ENCODE results near the gene S100A9. TPM values are rescaled to one million over a fixed set of nuclear protein-coding genes. Genes with fewer than 3 reads are reported as not detected.

S100A9 gene
- total RNA-seq, 1 experiment from 2014 or later, result 0.59 TPM

DNA sequence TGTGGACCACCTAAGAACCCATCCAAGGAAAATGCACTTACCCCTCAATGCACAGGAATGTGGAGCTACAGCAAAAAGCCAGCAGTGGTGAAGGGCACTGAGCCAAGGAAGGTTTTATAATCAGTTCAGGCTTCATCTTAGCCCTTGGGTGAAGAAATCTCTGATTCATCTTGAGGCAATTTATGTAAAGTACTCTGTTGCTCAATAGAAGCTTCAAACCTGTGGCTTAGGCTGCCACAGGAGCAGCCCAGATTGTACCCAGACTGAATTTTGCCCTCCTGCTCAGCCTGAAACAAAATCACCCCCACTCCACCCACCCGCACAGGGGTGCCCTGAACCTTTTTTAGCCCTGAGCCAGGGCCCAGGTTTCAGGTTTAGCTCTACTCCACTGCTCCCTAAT is 17.9 kb downstream of the S100A9 start, which contains the start of gene S100A12 (continued):
- TF ChIP-seq, protein P1, sequence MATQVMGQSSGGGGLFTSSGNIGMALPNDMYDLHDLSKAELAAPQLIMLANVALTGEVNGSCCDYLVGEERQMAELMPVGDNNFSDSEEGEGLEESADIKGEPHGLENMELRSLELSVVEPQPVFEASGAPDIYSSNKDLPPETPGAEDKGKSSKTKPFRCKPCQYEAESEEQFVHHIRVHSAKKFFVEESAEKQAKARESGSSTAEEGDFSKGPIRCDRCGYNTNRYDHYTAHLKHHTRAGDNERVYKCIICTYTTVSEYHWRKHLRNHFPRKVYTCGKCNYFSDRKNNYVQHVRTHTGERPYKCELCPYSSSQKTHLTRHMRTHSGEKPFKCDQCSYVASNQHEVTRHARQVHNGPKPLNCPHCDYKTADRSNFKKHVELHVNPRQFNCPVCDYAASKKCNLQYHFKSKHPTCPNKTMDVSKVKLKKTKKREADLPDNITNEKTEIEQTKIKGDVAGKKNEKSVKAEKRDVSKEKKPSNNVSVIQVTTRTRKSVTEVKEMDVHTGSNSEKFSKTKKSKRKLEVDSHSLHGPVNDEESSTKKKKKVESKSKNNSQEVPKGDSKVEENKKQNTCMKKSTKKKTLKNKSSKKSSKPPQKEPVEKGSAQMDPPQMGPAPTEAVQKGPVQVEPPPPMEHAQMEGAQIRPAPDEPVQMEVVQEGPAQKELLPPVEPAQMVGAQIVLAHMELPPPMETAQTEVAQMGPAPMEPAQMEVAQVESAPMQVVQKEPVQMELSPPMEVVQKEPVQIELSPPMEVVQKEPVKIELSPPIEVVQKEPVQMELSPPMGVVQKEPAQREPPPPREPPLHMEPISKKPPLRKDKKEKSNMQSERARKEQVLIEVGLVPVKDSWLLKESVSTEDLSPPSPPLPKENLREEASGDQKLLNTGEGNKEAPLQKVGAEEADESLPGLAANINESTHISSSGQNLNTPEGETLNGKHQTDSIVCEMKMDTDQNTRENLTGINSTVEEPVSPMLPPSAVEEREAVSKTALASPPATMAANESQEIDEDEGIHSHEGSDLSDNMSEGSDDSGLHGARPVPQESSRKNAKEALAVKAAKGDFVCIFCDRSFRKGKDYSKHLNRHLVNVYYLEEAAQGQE (IDR thresholded peaks at IDR 0.05; ENCODE audit: low read depth), result no peak
- no peak for TF ChIP-seq ELF1 (IDR thresholded peaks at IDR 0.05; ENCODE audit: borderline replicate concordance, low read depth)

DNA sequence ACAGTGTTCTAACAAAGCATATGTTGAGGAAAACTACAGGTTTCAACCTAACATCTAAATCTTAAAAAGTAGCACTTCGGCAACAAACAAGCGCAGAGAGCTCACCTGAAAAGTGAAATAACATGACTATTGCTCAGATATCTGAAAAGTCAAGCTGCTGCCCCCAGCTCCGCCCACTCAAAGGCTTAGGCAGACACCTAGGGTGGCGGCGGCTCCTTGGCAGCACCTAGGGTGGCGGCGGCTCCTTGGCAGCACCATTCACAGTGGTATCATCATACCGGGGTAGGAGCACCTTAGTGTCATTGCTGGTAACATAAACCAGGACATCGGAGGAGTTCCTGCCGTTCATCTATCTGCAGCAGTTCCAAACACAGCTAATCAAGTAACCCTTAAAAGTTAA is 21.9 kb downstream of the S100A9 start:
- no peaks in the 10 kb centered on the region for H3K4me1 ChIP-seq (ENCODE audit: control insufficient read depth in 1 of 2, insufficient read depth in 2 of 2, low read length in 2 of 2)
- H3K79me2 ChIP-seq (ENCODE audit: insufficient read depth, low read length), result no peaks in the 10 kb centered on the region
- H3K27ac ChIP-seq (ENCODE audit: low read depth, low read length), result no peak overlapping the region
- H3K27me3 ChIP-seq (ENCODE audit: insufficient read depth, low read length), result peaks cover 54% of the 10 kb centered on the region
- no peaks in the 10 kb centered on the region for H3K9me3 ChIP-seq (ENCODE audit: control insufficient read depth in 1 of 2, insufficient read depth in 1 of 2, low read depth in 1 of 2, low read length in 2 of 2)
- no peak overlapping the region for H3K4me3 ChIP-seq (replicated peaks in 1 of 2; ENCODE audit: low read depth in 1 of 2, low read length in 2 of 2)
- TF ChIP-seq EZH2 (IDR thresholded peaks at IDR 0.05), result no peak
- DNase-seq (ENCODE audit: low read depth, low spot score) (no peak), ATAC-seq (no peak)
- RAD21 ChIA-PET (ENCODE audit: low non-redundant PET in 1 of 2, low total read pairs in 2 of 2, uncharacterized antibody in 2 of 2, unreplicated experiment in 2 of 2), result no interaction called here
- no TSS peak for BruUV-seq (replicated peaks)
- H3K4me2 ChIP-seq (ENCODE audit: low read length), result no peak overlapping the region
- H3K36me3 ChIP-seq (ENCODE audit: control insufficient read depth in 1 of 2, insufficient read depth in 2 of 2, low read length in 2 of 2), result no peaks in the 10 kb centered on the region
- no peaks in the 10 kb centered on the region for H3K9me2 ChIP-seq (ENCODE audit: insufficient read depth)
- H4K20me1 ChIP-seq (ENCODE audit: insufficient read depth), result no peaks in the 10 kb centered on the region
- intact Hi-C loops (cut with micrococcal nuclease), result no loop called here
- H3K9ac ChIP-seq (ENCODE audit: low read length), result no peak overlapping the region
- H2AFZ ChIP-seq (ENCODE audit: low read depth, low read length, poor library complexity, severe bottlenecking), result no peak overlapping the region
- CTCF ChIA-PET, result no interaction called here
- POLR2A ChIA-PET, result no interaction called here

DNA sequence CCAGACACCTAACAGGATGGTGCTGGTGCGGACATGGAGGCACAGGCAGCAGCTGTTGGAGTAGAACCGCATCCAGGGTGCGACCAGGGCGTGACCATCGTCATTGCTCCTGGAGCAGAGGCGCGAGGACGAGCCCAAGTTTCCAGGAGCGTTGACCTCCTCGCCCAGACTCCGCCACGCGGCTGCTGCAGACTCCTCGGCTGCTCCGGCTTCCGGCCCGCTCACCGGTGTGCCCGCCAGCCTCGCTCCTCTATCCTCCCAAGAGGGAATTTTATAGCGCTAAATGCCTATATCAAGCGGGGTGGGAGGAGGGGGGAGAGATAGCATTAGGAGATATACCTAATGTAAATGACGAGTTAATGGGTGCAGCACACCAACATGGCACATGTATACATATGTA is 23.1 kb downstream of the S100A9 start:
- Histone ChIP-seq H3K4me2 (ENCODE audit: low read length) (no peak overlapping the region), H3K9me2 (ENCODE audit: insufficient read depth) (no peaks in the 10 kb centered on the region), H3K9ac (ENCODE audit: low read length) (no peak overlapping the region), H3K4me1 (ENCODE audit: control insufficient read depth in 1 of 2, insufficient read depth in 2 of 2, low read length in 2 of 2) (no peaks in the 10 kb centered on the region), H3K36me3 (ENCODE audit: control insufficient read depth in 1 of 2, insufficient read depth in 2 of 2, low read length in 2 of 2) (no peaks in the 10 kb centered on the region), H3K27ac (ENCODE audit: low read depth, low read length) (no peak overlapping the region), H2AFZ (ENCODE audit: low read depth, low read length, poor library complexity, severe bottlenecking) (no peak overlapping the region), H3K9me3 (ENCODE audit: control insufficient read depth in 1 of 2, insufficient read depth in 1 of 2, low read depth in 1 of 2, low read length in 2 of 2) (no peaks in the 10 kb centered on the region), H4K20me1 (ENCODE audit: insufficient read depth) (no peaks in the 10 kb centered on the region), H3K27me3 (ENCODE audit: insufficient read depth, low read length) (peaks cover 65% of the 10 kb centered on the region), H3K79me2 (ENCODE audit: insufficient read depth, low read length) (no peaks in the 10 kb centered on the region), H3K4me3 (replicated peaks in 1 of 2; ENCODE audit: low read depth in 1 of 2, low read length in 2 of 2) (no peak overlapping the region)
- ChIA-PET RAD21 (ENCODE audit: low non-redundant PET in 1 of 2, low total read pairs in 2 of 2, uncharacterized antibody in 2 of 2, unreplicated experiment in 2 of 2) (no interaction called here), POLR2A (no interaction called here), CTCF (no interaction called here)
- intact Hi-C loops (cut with micrococcal nuclease), result no loop called here
- DNase-seq (ENCODE audit: low read depth, low spot score) (no peak), ATAC-seq (no peak)
- BruUV-seq (replicated peaks), result no TSS peak
- TF ChIP-seq TCF7L2 (IDR thresholded peaks at IDR 0.05; ENCODE audit: borderline replicate concordance, extremely low read depth, insufficient read depth, insufficient read length) (no peak), ZNF274 (IDR thresholded peaks at IDR 0.05; ENCODE audit: low read depth, low read length) (no peak), RAD21 (IDR thresholded peaks at IDR 0.05; ENCODE audit: low read depth) (no peak), POLR2A (IDR thresholded peaks at IDR 0.05; ENCODE audit: borderline replicate concordance, extremely low read depth, insufficient read depth, insufficient read length) (no peak), EGR1 (IDR thresholded peaks at IDR 0.05; ENCODE audit: low read depth) (no peak), CBX3 (IDR thresholded peaks at IDR 0.05; ENCODE audit: low read depth) (no peak), YY1 (IDR thresholded peaks at IDR 0.05; ENCODE audit: extremely low read depth, insufficient replicate concordance, low read depth, low read length) (no peak), ELF1 (IDR thresholded peaks at IDR 0.05; ENCODE audit: borderline replicate concordance, low read depth) (no peak)
